ENCODE data around the gene WBP11. TPM values are rescaled to one million over a fixed set of nuclear protein-coding genes. Genes with fewer than 3 reads are reported as not detected.

The WBP11 gene
- total and polyA plus RNA-seq, 9 of the 15 experiments (the other 6 are each of a cell fraction or from before 2014, with no cell fraction given), result 7.7 to 60.8 (median 24.6) TPM

DNA sequence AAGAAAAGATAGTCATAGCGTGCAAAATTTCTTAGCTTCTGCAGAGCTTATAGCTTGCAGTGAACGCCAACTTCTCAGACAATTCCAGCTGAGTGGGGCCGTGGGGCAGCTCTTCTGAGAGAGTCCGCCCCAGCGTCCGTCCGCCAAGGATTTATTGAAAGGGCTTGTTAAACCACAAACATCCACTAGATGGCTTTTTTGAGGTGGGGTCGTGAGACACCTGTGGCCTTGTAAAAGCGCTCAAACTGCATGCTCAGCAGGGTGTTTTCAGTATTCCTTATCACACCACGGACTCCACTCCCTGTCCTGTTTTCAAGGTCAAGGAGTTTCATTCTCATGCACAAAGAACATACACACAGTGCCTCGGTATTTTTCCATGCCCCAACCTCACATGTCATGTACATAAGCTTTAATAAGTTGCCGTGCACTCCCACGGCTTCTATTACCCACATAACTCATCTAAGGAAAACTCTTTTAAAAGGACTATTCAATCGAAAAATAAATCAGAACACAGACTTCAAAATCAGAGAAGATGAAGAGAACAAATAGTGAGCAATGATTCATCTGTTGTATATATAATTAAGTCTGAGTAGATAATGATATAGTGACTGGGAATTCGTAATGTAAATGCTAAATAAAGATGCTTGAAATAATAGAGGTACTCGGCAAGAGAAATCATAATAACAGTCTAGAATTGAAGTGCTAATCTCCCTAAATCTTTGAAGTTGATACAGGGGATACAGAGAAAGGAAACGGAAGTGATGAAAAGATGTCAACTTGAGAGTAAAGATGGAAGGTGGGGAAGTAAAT is 46.7 kb downstream of the WBP11 start (continued):
- TF ChIP-seq, protein P1, sequence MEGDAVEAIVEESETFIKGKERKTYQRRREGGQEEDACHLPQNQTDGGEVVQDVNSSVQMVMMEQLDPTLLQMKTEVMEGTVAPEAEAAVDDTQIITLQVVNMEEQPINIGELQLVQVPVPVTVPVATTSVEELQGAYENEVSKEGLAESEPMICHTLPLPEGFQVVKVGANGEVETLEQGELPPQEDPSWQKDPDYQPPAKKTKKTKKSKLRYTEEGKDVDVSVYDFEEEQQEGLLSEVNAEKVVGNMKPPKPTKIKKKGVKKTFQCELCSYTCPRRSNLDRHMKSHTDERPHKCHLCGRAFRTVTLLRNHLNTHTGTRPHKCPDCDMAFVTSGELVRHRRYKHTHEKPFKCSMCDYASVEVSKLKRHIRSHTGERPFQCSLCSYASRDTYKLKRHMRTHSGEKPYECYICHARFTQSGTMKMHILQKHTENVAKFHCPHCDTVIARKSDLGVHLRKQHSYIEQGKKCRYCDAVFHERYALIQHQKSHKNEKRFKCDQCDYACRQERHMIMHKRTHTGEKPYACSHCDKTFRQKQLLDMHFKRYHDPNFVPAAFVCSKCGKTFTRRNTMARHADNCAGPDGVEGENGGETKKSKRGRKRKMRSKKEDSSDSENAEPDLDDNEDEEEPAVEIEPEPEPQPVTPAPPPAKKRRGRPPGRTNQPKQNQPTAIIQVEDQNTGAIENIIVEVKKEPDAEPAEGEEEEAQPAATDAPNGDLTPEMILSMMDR (IDR thresholded peaks at IDR 0.05 in 2 of 3, conservative IDR thresholded peaks at IDR 0.05 in 1 of 3; ENCODE audit: insufficient read depth in 2 of 3, low read depth in 1 of 3, low read length in 3 of 3), result peak; percentile 37 to 51 (median 48); a peak in 4 of 6 replicates
- TF ChIP-seq ZNF445 (CRISPR knock-in tag; IDR thresholded peaks at IDR 0.05; ENCODE audit: low read depth), result no peak

DNA sequence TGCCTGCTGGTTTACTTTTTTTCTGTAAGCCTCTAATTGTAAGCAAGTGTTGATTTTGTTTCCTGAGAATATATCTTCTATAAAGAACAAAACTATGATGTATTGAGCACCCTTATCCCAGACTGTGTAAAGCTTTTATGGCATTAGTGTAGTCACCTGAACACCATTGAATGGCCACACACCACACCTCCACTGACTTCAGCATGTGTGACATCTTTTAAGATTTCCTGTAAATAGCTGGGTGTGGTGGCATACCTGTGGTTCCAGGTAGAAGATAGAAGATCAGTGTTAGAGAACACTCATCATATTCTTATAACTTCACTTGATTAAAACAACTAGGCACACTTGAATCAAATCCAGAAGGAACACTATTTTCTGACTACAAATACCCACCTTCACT is 51.3 kb downstream of the WBP11 start:
- no peak overlapping the region for H3K4me3 ChIP-seq
- no peaks in the 10 kb centered on the region for H3K79me2 ChIP-seq (ENCODE audit: control insufficient read depth, insufficient read depth, low read length)
- ChIA-PET POLR2A (no interaction called here), CTCF (ENCODE audit: low intra/inter-chr PET ratio) (no interaction called here)
- intact Hi-C loops (cut with micrococcal nuclease), result no loop called here
- no peak for FAIRE-seq
- ATAC-seq, result no peak
- no peak for DNase-seq (ENCODE audit: extremely low read depth in 1 of 4, low spot score in 3 of 4)
- in situ Hi-C loops (cut with MboI), result no loop called here
- H3K4me2 ChIP-seq (ENCODE audit: insufficient read depth, low read length), result no peak overlapping the region
- no peaks in the 10 kb centered on the region for H3K36me3 ChIP-seq (ENCODE audit: control insufficient read depth, insufficient read depth, low read length)
- no peak overlapping the region for H3K27ac ChIP-seq (ENCODE audit: extremely low read depth, low read depth, low read length)
- no peaks in the 10 kb centered on the region for H4K20me1 ChIP-seq (replicated peaks; ENCODE audit: control insufficient read depth, insufficient read depth, low read length)
- H3K9me3 ChIP-seq (replicated peaks; ENCODE audit: control insufficient read depth, insufficient read depth, low read depth, low read length), result no peaks in the 10 kb centered on the region
- H3K9ac ChIP-seq (ENCODE audit: insufficient read depth in 1 of 2, low read depth in 2 of 2, low read length in 2 of 2), result no peak overlapping the region
- no peak overlapping the region for H2AFZ ChIP-seq (ENCODE audit: low read depth, low read length)
- no peaks in the 10 kb centered on the region; a peak in 1 of 5 replicates for H3K4me1 ChIP-seq (replicated peaks in 1 of 2; ENCODE audit: control insufficient read depth in 2 of 2, insufficient read depth in 2 of 2, low read length in 2 of 2)
- H3K27me3 ChIP-seq (ENCODE audit: control insufficient read depth in 2 of 2, insufficient read depth in 2 of 2, low read length in 2 of 2), result no peaks in the 10 kb centered on the region
- BruUV-seq (replicated peaks), result no TSS peak
- no peaks in the 10 kb centered on the region for H3K9me1 ChIP-seq (ENCODE audit: control insufficient read depth, insufficient read depth, low read length)
- TF ChIP-seq PPARD (CRISPR knock-in tag; IDR thresholded peaks at IDR 0.05), result no peak
- TF ChIP-seq, protein P1 (IDR thresholded peaks at IDR 0.05 in 2 of 3, conservative IDR thresholded peaks at IDR 0.05 in 1 of 3; ENCODE audit: insufficient read depth in 2 of 3, low read depth in 1 of 3, low read length in 3 of 3), result no peak
- TF ChIP-seq, protein P2, sequence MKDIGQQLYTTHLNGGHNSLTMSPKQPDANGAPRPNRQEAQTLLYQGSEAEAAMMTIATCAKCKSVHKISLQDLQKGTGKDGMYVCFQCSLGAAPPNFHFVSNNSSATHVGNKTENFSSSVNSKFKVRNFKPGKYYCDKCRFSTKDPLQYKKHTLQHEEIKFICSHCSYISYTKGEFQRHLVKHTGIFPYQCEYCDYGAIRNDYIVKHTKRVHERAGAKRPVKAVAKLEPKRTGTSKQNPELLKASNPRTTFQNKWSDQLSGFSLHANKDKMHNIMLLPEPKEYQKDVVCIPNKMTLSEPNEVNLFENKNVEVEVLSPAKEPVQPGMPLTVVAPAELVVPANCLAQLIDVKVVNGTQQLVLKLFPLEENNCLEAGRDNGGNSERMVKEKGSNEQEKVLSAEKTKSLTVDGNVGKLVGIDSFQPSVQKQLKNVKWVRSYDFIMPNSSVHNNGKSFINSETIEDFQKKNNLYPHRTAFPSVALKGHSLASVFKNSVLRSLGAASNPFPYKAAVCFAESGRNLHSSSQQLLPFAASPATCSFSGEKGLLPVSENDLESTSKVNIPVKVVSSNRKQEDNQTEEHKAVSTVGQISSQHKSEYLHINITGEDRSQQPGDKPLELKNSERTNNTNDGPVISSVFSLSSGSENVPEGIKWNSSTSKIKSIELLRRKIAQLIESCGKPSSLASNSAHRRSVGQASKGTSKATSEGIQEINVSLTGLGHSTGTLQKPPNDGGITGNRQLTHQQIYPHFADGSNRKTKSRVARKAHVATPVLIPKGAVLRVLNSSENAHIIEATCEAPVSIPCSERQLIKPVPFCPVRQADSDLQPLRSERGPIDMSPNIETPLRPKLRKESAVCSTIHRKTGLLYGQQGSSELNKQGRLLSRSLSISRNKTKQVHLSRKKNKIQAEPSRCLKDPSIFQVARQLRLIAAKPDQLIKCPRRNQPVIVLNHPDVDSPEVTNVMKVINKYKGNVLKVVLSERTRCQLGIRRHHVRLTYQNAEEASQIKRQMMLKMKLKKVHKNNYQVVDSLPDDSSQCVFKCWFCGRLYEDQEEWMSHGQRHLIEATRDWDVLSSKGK (CRISPR knock-in tag; IDR thresholded peaks at IDR 0.05), result no peak
- no peak for TF ChIP-seq NONO (IDR thresholded peaks at IDR 0.05; ENCODE audit: low read depth in 2 of 2, low read length in 1 of 2)
- TF ChIP-seq, protein P3, sequence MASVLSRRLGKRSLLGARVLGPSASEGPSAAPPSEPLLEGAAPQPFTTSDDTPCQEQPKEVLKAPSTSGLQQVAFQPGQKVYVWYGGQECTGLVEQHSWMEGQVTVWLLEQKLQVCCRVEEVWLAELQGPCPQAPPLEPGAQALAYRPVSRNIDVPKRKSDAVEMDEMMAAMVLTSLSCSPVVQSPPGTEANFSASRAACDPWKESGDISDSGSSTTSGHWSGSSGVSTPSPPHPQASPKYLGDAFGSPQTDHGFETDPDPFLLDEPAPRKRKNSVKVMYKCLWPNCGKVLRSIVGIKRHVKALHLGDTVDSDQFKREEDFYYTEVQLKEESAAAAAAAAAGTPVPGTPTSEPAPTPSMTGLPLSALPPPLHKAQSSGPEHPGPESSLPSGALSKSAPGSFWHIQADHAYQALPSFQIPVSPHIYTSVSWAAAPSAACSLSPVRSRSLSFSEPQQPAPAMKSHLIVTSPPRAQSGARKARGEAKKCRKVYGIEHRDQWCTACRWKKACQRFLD (CRISPR knock-in tag; IDR thresholded peaks at IDR 0.05), result no peak
- TF ChIP-seq ZNF583 (CRISPR knock-in tag; IDR thresholded peaks at IDR 0.05), result no peak
